ENCODE measurements around the gene FANCG. TPM values are rescaled to one million over a fixed set of nuclear protein-coding genes. Genes with fewer than 3 reads are reported as not detected.

Gene FANCG
- total and polyA plus RNA-seq, 7 donors: 3.2 to 24.0 (median 11.0) TPM

DNA sequence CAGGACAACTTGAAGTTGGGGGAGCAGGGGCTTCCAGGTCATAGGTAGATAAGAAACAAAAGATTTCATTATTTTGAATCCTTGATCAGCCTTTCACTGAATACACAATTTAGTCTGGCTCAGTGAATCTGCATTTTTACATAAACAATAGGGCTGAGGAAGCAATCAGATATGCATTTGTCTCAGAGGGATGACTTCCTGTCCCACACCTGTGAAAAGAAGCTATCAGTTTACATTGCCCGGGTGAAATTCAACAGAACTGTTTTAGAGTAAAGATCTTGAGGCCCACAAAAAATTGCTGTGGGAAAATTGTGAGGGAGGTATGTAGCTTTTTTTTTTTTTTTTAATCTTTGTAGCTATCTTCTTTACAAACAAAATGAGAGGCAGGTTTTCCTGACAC, 51.9 kb downstream of the FANCG start:
- Histone ChIP-seq H3K4me1 (no peaks in the 10 kb centered on the region), H3K4me3 (no peak overlapping the region), H3K9me3 (no peaks in the 10 kb centered on the region), H3K27me3 (no peaks in the 10 kb centered on the region), H3K27ac (no peak overlapping the region), H3K36me3 (peaks cover 0 to 19% (median 1%) of the 10 kb centered on the region in 4 donors)
- 40 to 43% methylated on average over 1 of the region's 1 CpG for WGBS, 2 donors
- TF ChIP-seq EP300 (IDR thresholded peaks at IDR 0.05) (no peak), POLR2A (IDR thresholded peaks at IDR 0.05) (no peak), POLR2AphosphoS5 (IDR thresholded peaks at IDR 0.05) (no peak)
- TF ChIP-seq, protein P1, sequence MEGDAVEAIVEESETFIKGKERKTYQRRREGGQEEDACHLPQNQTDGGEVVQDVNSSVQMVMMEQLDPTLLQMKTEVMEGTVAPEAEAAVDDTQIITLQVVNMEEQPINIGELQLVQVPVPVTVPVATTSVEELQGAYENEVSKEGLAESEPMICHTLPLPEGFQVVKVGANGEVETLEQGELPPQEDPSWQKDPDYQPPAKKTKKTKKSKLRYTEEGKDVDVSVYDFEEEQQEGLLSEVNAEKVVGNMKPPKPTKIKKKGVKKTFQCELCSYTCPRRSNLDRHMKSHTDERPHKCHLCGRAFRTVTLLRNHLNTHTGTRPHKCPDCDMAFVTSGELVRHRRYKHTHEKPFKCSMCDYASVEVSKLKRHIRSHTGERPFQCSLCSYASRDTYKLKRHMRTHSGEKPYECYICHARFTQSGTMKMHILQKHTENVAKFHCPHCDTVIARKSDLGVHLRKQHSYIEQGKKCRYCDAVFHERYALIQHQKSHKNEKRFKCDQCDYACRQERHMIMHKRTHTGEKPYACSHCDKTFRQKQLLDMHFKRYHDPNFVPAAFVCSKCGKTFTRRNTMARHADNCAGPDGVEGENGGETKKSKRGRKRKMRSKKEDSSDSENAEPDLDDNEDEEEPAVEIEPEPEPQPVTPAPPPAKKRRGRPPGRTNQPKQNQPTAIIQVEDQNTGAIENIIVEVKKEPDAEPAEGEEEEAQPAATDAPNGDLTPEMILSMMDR (IDR thresholded peaks at IDR 0.05): no peak
- DNase-seq: no peak
- intact Hi-C loops (cut with DNase I): no loop called here

DNA sequence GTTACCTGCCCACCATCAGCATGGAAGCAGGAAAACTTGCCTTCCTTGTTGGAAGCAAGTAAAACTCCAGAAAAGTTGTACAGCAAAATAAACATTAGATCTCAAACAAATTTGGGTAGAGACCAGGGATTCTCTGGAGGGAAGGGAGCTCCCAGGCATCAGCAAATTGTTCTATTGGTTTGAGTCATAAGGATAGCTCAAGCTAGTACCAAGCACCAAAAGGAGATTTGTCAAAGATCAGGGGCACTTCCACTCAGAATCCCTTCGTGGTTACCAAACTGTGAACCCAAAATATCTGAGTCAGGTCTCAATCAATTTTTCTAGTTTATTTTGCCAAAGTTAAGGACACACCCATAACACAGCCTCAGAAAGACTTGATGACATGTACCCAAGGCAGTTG, 52.4 kb downstream of the FANCG start:
- Histone ChIP-seq H3K4me1 (no peaks in the 10 kb centered on the region), H3K27ac (no peak overlapping the region), H3K4me3 (no peak overlapping the region), H3K27me3 (no peaks in the 10 kb centered on the region), H3K36me3 (peaks cover 0 to 18% (median under 1%) of the 10 kb centered on the region in 4 donors), H3K9me3 (no peaks in the 10 kb centered on the region)
- intact Hi-C loops (cut with DNase I): no loop called here
- 70 to 83% methylated on average over 1 of the region's 1 CpG for WGBS, 2 donors
- TF ChIP-seq POLR2AphosphoS5 (IDR thresholded peaks at IDR 0.05) (no peak), POLR2A (IDR thresholded peaks at IDR 0.05) (no peak), EP300 (IDR thresholded peaks at IDR 0.05) (no peak)
- TF ChIP-seq, protein P1 (IDR thresholded peaks at IDR 0.05): no peak
- DNase-seq: no peak

DNA sequence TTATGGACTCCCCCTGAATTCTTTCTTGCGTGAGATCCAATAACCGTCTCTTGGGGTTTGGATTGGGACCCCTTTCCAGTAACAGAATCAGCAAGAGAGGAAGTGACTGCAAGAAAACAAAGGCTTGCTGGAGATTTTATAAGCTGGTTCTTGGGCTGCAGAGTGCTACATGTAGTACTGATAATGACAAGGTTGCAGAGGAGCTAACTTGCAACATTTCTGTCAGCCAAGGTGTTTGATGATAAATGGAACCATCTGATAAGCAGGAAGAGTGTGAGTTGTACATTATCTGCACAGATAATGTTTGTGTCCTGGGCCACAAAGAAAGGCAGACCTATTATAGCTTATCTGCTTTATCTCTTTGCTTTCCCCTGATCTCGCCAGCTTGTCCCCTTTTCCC, 53.1 kb downstream of the FANCG start:
- intact Hi-C loops (cut with DNase I): no loop called here
- Histone ChIP-seq H3K36me3 (peaks cover 0 to 20% (median 0%) of the 10 kb centered on the region in 4 donors), H3K4me3 (no peak overlapping the region), H3K9me3 (no peaks in the 10 kb centered on the region), H3K27ac (no peak overlapping the region), H3K4me1 (no peaks in the 10 kb centered on the region), H3K27me3 (no peaks in the 10 kb centered on the region)
- WGBS, 2 donors: 73 to 87% methylated on average over 3 of the region's 3 CpGs
- DNase-seq: no peak
- TF ChIP-seq POLR2AphosphoS5 (IDR thresholded peaks at IDR 0.05) (no peak), POLR2A (IDR thresholded peaks at IDR 0.05) (no peak)
- TF ChIP-seq, protein P1 (IDR thresholded peaks at IDR 0.05): no peak

Small RNAs within 50 kb of the gene (small RNA-seq; reads per million reads assigned to genes)
- gene RN7SL338P: 0 reads per million in 3 donors

Other genes starting within 250 kb of the FANCG start
- 1 to 10 TPM in 2 of 4 donors, under 1 TPM in 2; 0.66 to 2.2 (median 0.87) TPM for gene PHF24, start 121.7 kb downstream of the FANCG start, total RNA-seq
- gene PHF24, start 121.7 kb downstream of the FANCG start, polyA plus RNA-seq: under 1 TPM in 2 of 3 donors, not detected in 1; under 0.01 to 0.60 TPM
- 10 to 100 TPM; 27.8 to 58.7 (median 56.2) TPM for gene DNAJB5, start 90.2 kb downstream of the FANCG start, total RNA-seq
- gene DNAJB5, start 90.2 kb downstream of the FANCG start, polyA plus RNA-seq: 1 to 10 TPM in 2 of 3 donors, under 1 TPM in 1; 0.92 to 7.1 (median 2.4) TPM
- 100 to 1,000 TPM; 107 to 129 (median 115) TPM for gene VCP, start 7.3 kb downstream of the FANCG start, total RNA-seq
- 100 to 1,000 TPM in 1 of 3 donors, 10 to 100 TPM in 2; 50.5 to 128 (median 62.2) TPM for gene VCP, start 7.3 kb downstream of the FANCG start, polyA plus RNA-seq
- gene PIGO, start 16.6 kb upstream of the FANCG start, total RNA-seq: 10 to 100 TPM in 1 of 4 donors, 1 to 10 TPM in 3; 5.9 to 13.6 (median 9.1) TPM
- 10 to 100 TPM in 2 of 3 donors, 1 to 10 TPM in 1; 3.0 to 23.5 (median 10.9) TPM for gene PIGO, start 16.6 kb upstream of the FANCG start, polyA plus RNA-seq
- 100 to 1,000 TPM in 3 of 4 donors, 10 to 100 TPM in 1; 87.2 to 144 (median 116) TPM for gene STOML2, start 23.2 kb upstream of the FANCG start, total RNA-seq
- 100 to 1,000 TPM; 136 to 145 (median 143) TPM for gene STOML2, start 23.2 kb upstream of the FANCG start, polyA plus RNA-seq
- gene ATOSB, start 35.9 kb upstream of the FANCG start, total RNA-seq: 10 to 100 TPM; 10.5 to 22.5 (median 19.1) TPM
- gene ATOSB, start 35.9 kb upstream of the FANCG start, polyA plus RNA-seq: 10 to 100 TPM; 17.4 to 27.3 (median 25.4) TPM
- 10 to 100 TPM; 14.6 to 22.2 (median 19.7) TPM for gene UNC13B, start 82.1 kb upstream of the FANCG start, total RNA-seq
- 10 to 100 TPM; 19.2 to 25.6 (median 21.3) TPM for gene UNC13B, start 82.1 kb upstream of the FANCG start, polyA plus RNA-seq